ENCODE data around the gene TJP3. TPM values are rescaled to one million over a fixed set of nuclear protein-coding genes. Genes with fewer than 3 reads are reported as not detected.
A peak's percentile ranks its signal among the peaks of the same experiment; 100 is the strongest.

Gene TJP3
- total RNA-seq, 1 donor from 2014 or later, result 2.0 TPM

DNA sequence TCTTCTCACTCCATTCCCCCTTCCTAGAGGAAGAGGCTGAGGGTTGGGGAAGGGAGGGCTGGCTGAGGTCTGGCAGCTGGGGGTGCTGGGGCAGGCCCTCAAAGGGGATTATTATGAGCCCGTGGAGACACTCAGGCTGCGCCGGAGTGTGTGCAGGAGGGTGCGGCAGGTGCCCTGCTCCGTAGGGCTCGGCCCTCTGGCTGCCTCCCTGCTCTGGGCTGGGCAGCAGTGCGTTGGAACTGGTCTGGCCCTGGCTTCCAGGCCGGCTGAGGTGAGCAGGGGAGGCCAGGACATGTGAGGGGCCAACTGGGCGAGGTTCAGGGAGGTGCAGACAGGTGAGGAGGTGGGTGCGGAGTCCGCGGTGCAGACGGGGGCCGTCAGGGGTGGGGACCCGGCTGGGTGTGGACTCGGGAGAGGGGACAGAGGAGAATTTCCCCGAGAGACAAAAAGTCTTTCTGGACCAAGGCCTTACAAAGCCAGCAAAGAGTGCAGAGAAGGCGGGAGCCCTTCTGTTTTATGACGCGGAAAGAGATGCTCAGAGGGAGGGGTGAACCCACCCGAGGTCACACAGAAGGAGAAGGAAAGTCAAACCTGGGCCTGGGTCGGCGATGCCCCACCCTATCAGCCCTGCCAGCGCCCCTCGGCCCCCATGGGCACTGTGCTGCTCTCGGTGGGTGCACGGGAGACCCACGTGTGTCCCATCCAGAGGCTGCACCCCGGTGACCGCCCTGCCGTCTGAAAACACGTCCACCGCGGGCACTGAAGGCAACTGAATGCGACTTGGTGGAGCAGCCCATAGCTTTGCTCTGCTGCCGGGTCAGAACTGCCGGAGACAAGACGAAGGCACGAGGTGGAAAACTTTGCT, 38.9 kb upstream of the TJP3 start:
- no peaks in the 10 kb centered on the region for H3K9me3 Mint-ChIP-seq (ENCODE audit: unreplicated experiment)
- Histone ChIP-seq H4K20me1 (ENCODE audit: insufficient read depth, low read length) (peaks cover 59% of the 10 kb centered on the region), H3K4me2 (ENCODE audit: low read length) (no peak overlapping the region), H3K9me3 (ENCODE audit: insufficient read depth, low read depth, low read length) (no peaks in the 10 kb centered on the region), H3K36me3 (ENCODE audit: insufficient read depth, low read length) (no peaks in the 10 kb centered on the region), H3K9ac (ENCODE audit: low read length) (peak overlapping the region; percentile 10), H3K4me3 (ENCODE audit: insufficient read depth, low read depth, low read length) (no peak overlapping the region), H2AFZ (ENCODE audit: low read depth, low read length) (no peak overlapping the region), H3K79me2 (ENCODE audit: insufficient read depth, low read length) (peaks cover 58% of the 10 kb centered on the region), H3K27me3 (ENCODE audit: insufficient read depth, low read length) (no peaks in the 10 kb centered on the region), H3K27ac (ENCODE audit: low read depth, low read length) (no peak overlapping the region), H3K4me1 (ENCODE audit: insufficient read depth, low read length) (peaks cover 44% of the 10 kb centered on the region)
- no peaks in the 10 kb centered on the region for H3K36me3 Mint-ChIP-seq (ENCODE audit: low read depth, unreplicated experiment)
- no peak overlapping the region for H3K27ac Mint-ChIP-seq (ENCODE audit: unreplicated experiment)
- no peak for DNase-seq (ENCODE audit: low read depth)
- H3K27me3 Mint-ChIP-seq (ENCODE audit: low read depth, unreplicated experiment), result no peaks in the 10 kb centered on the region
- no peak for FAIRE-seq
- TF ChIP-seq, protein P1, sequence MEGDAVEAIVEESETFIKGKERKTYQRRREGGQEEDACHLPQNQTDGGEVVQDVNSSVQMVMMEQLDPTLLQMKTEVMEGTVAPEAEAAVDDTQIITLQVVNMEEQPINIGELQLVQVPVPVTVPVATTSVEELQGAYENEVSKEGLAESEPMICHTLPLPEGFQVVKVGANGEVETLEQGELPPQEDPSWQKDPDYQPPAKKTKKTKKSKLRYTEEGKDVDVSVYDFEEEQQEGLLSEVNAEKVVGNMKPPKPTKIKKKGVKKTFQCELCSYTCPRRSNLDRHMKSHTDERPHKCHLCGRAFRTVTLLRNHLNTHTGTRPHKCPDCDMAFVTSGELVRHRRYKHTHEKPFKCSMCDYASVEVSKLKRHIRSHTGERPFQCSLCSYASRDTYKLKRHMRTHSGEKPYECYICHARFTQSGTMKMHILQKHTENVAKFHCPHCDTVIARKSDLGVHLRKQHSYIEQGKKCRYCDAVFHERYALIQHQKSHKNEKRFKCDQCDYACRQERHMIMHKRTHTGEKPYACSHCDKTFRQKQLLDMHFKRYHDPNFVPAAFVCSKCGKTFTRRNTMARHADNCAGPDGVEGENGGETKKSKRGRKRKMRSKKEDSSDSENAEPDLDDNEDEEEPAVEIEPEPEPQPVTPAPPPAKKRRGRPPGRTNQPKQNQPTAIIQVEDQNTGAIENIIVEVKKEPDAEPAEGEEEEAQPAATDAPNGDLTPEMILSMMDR (IDR thresholded peaks at IDR 0.05; ENCODE audit: insufficient read depth, low read depth, low read length), result no peak
- TF ChIP-seq EZH2 (IDR thresholded peaks at IDR 0.05; ENCODE audit: insufficient read depth, low read length), result no peak
- peaks cover 20% of the 10 kb centered on the region for H3K4me1 Mint-ChIP-seq (ENCODE audit: low read depth, unreplicated experiment)
- H3K4me3 Mint-ChIP-seq (ENCODE audit: unreplicated experiment), result peak overlapping the region; percentile 34

DNA sequence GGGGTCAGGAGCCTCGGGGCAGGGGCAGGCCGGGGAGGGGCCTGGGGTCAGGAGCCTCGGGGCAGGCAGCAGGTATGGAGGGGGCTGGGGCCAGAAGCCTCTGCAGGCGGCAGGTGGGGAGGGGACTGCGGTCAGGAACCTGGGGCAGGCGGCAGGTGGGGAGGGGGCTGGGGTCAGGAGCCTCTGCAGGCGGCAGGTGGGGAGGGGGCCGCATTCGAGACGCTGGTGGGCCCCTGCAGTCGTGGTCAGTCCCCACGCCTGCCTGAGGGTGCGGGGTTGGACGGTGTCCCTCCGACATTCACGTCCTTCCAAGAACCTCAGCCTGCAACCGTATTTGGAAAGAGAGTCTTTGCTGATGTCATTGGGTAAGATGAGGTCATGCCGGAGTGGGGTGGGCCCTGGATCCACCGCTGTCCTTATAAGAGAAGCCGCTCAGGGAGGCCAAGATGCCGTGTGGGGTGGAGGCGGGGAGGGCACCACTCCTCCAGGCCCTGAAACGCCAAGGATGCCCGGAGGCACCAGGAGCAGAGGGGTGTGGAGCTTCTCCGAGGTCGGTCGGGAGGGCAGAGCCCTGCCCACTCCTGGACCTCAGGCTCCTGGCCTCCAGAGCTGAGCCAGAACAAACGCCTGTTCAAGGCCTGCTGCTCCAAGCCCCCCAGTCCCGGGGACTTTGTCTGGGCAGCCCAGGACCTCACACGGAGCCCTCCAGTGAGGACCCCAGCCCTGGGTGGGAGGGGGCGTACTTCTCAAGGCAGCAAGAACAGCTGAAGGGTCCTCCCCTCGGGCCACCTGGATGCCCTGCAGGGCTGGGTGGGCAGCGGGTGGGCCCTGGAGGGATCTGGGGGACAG, 38.0 kb upstream of the TJP3 start:
- Histone ChIP-seq H3K4me1 (ENCODE audit: insufficient read depth, low read length) (peaks cover 44% of the 10 kb centered on the region), H3K4me3 (ENCODE audit: insufficient read depth, low read depth, low read length) (no peak overlapping the region), H3K9ac (ENCODE audit: low read length) (peak overlapping the region; percentile 81), H3K27me3 (ENCODE audit: insufficient read depth, low read length) (no peaks in the 10 kb centered on the region), H3K36me3 (ENCODE audit: insufficient read depth, low read length) (no peaks in the 10 kb centered on the region), H3K9me3 (ENCODE audit: insufficient read depth, low read depth, low read length) (no peaks in the 10 kb centered on the region), H3K27ac (ENCODE audit: low read depth, low read length) (peak overlapping the region; percentile 82), H3K79me2 (ENCODE audit: insufficient read depth, low read length) (peaks cover 63% of the 10 kb centered on the region), H3K4me2 (ENCODE audit: low read length) (peak overlapping the region; percentile 78), H4K20me1 (ENCODE audit: insufficient read depth, low read length) (peaks cover 59% of the 10 kb centered on the region), H2AFZ (ENCODE audit: low read depth, low read length) (peak overlapping the region; percentile 26)
- Mint-ChIP-seq H3K4me1 (ENCODE audit: low read depth, unreplicated experiment) (peaks cover 20% of the 10 kb centered on the region), H3K9me3 (ENCODE audit: unreplicated experiment) (no peaks in the 10 kb centered on the region), H3K27ac (ENCODE audit: unreplicated experiment) (peak overlapping the region; percentile 86), H3K27me3 (ENCODE audit: low read depth, unreplicated experiment) (no peaks in the 10 kb centered on the region), H3K36me3 (ENCODE audit: low read depth, unreplicated experiment) (peaks cover 3% of the 10 kb centered on the region), H3K4me3 (ENCODE audit: unreplicated experiment) (no peak overlapping the region)
- no peak for TF ChIP-seq EZH2 (IDR thresholded peaks at IDR 0.05; ENCODE audit: insufficient read depth, low read length)
- TF ChIP-seq, protein P1 (IDR thresholded peaks at IDR 0.05; ENCODE audit: insufficient read depth, low read depth, low read length), result no peak
- DNase-seq (ENCODE audit: low read depth) (peak; percentile 85), FAIRE-seq (peak; percentile 29)

Measured in astrocyte (in vitro differentiated cells and primary cell).